GM12878 (cell line): ENCODE data around the gene ATL2. TPM values are rescaled to one million over a fixed set of nuclear protein-coding genes. Genes with fewer than 3 reads are reported as not detected.
A peak's percentile ranks its signal among the peaks of the same experiment; 100 is the strongest.

Source experiments
- ATAC-seq: fragments of 200-7000 bp; cut with Tn5 transposase; 3 replicates; pipeline ENCODE4 v1.9.1; 2020; ENCODE audit warnings: mild to moderate bottlenecking, moderate library complexity
- BruUV-seq: library from RNA; stranded (reverse); fragments of 400-500 nt; replicated peaks from 2 replicates; lab custom pipeline; 2021; lab: Mats Ljungman, UMichigan
- CTCF ChIA-PET: fragments of 300-600 bp; sonication (Branson Sonifier 250); formaldehyde crosslinking; extraction: SDS; loops from one replicate; lab custom pipeline; 2021; ENCODE audit warnings: inconsistent platforms; lab: Yijun Ruan, JAX
- POLR2A ChIA-PET: fragments of 350-600 bp; formaldehyde crosslinking; extraction: SDS; loops from one replicate; lab custom pipeline; 2021; ENCODE audit warnings: inconsistent platforms; lab: Charles Lee
- RAD21 ChIA-PET: fragments of 300-600 bp; sonication (Branson Sonifier 250); formaldehyde crosslinking; loops from one replicate; lab custom pipeline; 2023; ENCODE audit warnings: antibody characterized with exemption; ENCODE audit not compliant: unreplicated experiment; lab: Charles Lee
- SMC1A ChIA-PET: fragments of 300-600 bp; sonication (Branson Sonifier 250); formaldehyde crosslinking; loops from one replicate; lab custom pipeline; 2023; ENCODE audit not compliant: unreplicated experiment, uncharacterized antibody; lab: Charles Lee
- DNase-seq: peaks from one replicate; pipeline ENCODE4 v3.0.0-alpha.2; 2011; ENCODE audit warnings: low read depth, low spot score
- FAIRE-seq: peaks from 3 replicates; lab custom pipeline; 2011; peaks lifted over from hg19 to GRCh38; lab: Jason Lieb, UNC
- H2AFZ ChIP-seq: 2 replicates; pipeline ENCODE4 v1.6.0; 2011; ENCODE audit warnings: low read depth, low read length, control low read depth; ENCODE audit not compliant: control insufficient read depth
- H3K27ac ChIP-seq: 2 replicates; pipeline ENCODE4 v1.5.1; 2011; ENCODE audit warnings: control low read depth; ENCODE audit not compliant: control insufficient read depth, insufficient read depth
- H3K27me3 ChIP-seq, 2 experiments: replicated peaks in 1 of 2; 2 replicates each; pipeline versions ENCODE4 v1.6.0 to v1.6.1; 2011; ENCODE audit warnings: low read length in 1 of 2; ENCODE audit not compliant: control insufficient read depth in 2 of 2, insufficient read depth in 2 of 2
- H3K36me3 ChIP-seq, 2 experiments: 2 replicates each; pipeline ENCODE4 v1.5.1; 2011; ENCODE audit warnings: low read length in 1 of 2; ENCODE audit not compliant: control insufficient read depth in 2 of 2, insufficient read depth in 2 of 2
- H3K4me1 ChIP-seq: 2 replicates; pipeline ENCODE4 v1.6.1; 2011; ENCODE audit warnings: mild to moderate bottlenecking, low read length, moderate library complexity, mixed read lengths; ENCODE audit not compliant: control insufficient read depth, insufficient read depth
- H3K4me2 ChIP-seq: 2 replicates; pipeline ENCODE4 v1.6.0; 2011; ENCODE audit warnings: control low read depth; ENCODE audit not compliant: control insufficient read depth, insufficient read depth
- H3K4me3 ChIP-seq: fragments of 200-600 bp; sonication (generic); 2 replicates; pipeline ENCODE4 v1.5.1; 2016
- H3K79me2 ChIP-seq: 2 replicates; pipeline ENCODE4 v1.6.0; 2011; ENCODE audit warnings: low read length; ENCODE audit not compliant: control insufficient read depth, insufficient read depth
- H3K9ac ChIP-seq: 2 replicates; pipeline ENCODE4 v1.8.0; 2011; ENCODE audit warnings: low read length, control low read depth, mixed read lengths; ENCODE audit not compliant: control insufficient read depth, insufficient read depth
- H3K9me3 ChIP-seq: replicated peaks from 3 replicates; pipeline ENCODE4 v1.5.1; 2011; ENCODE audit warnings: mild to moderate bottlenecking, low read length; ENCODE audit not compliant: control insufficient read depth, insufficient read depth
- H4K20me1 ChIP-seq: 2 replicates; pipeline ENCODE4 v1.6.0; 2011; ENCODE audit not compliant: control insufficient read depth, insufficient read depth
- BRCA1 ChIP-seq: IDR thresholded peaks from 2 replicates; pipeline ENCODE4 v1.6.1; 2011; ENCODE audit warnings: low read depth, low read length, improper control_type of control experiment
- E2F4 ChIP-seq: IDR thresholded peaks from 2 replicates; pipeline ENCODE4 v1.6.1; 2012; ENCODE audit warnings: low read depth, low read length, improper control_type of control experiment
- MYC ChIP-seq: IDR thresholded peaks from 2 replicates; pipeline ENCODE4 v1.6.1; 2011; ENCODE audit warnings: mild to moderate bottlenecking, low read length, moderate library complexity, inconsistent platforms; ENCODE audit not compliant: insufficient read depth, insufficient replicate concordance, insufficient read length, severe bottlenecking
- NRF1 ChIP-seq: conservative IDR thresholded peaks from 2 replicates; pipeline ENCODE4 v1.6.1; 2011; ENCODE audit warnings: mild to moderate bottlenecking, low read depth, low read length, improper control_type of control experiment
- RAD21 ChIP-seq: IDR thresholded peaks from 2 replicates; pipeline ENCODE4 v1.6.1; 2011; ENCODE audit warnings: mild to moderate bottlenecking, low read depth, low read length, moderate library complexity; ENCODE audit not compliant: insufficient read depth
- RUNX3 ChIP-seq: IDR thresholded peaks from 2 replicates; pipeline ENCODE4 v1.6.1; 2012; ENCODE audit warnings: low read length, inconsistent platforms
- SIX5 ChIP-seq: IDR thresholded peaks from 2 replicates; pipeline ENCODE4 v1.6.1; 2011; ENCODE audit warnings: mild to moderate bottlenecking, low read depth, low read length, moderate library complexity; ENCODE audit not compliant: severe bottlenecking
- STAT3 ChIP-seq: IDR thresholded peaks from 2 replicates; pipeline ENCODE4 v1.6.1; 2011; ENCODE audit warnings: low read depth, low read length, improper control_type of control experiment
- TAF1 ChIP-seq: IDR thresholded peaks from 2 replicates; pipeline ENCODE4 v1.6.1; 2011; ENCODE audit warnings: mild to moderate bottlenecking, low read depth, low read length, borderline replicate concordance
- ZNF207 ChIP-seq: fragments of 450-650 bp; IDR thresholded peaks from 2 replicates; pipeline ENCODE4 v1.6.1; 2014; ENCODE audit warnings: antibody characterized with exemption, mild to moderate bottlenecking, borderline replicate concordance
- WGBS: methylation state at CpG from one replicate; pipeline ENCODE4 v1.1.6; 2016; ENCODE audit warnings: low lambda C conversion rate; ENCODE audit not compliant: insufficient replicate concordance, insufficient coverage; ENCODE audit errors: missing lambda C conversion rate; 5-methylcytosine and 5-hydroxymethylcytosine counted together
- in situ Hi-C: fragments of 300-500 bp; cut with MboI; formaldehyde crosslinking; loops from 9 replicates; pipeline ENCODE4 v1.14.3; 2018; ENCODE audit warnings: mixed read lengths
- intact Hi-C: fragments of 100-400 bp; cut with micrococcal nuclease; formaldehyde crosslinking; loops from one replicate; pipeline ENCODE4 v1.14.2; 2022; ENCODE audit not compliant: unreplicated experiment
- polyA plus RNA-seq, 11 experiments: library from polyadenylated mRNA; depleted of rRNA in 4 of 11; unstranded in 6 of 11; stranded (reverse) in 5 of 11; fragments of >200 nt; fragmentation: Nextera tagmentation in 4 of 11; fragmentation: Illumina TruSeq in 1 of 11; extraction: Ambion mirVana in 4 of 11; extraction: Trizol in 1 of 11; gene quantifications; 1 replicate in 1 of 11; 2 replicates in 10 of 11; pipeline versions ENCODE4 v1.2.1 to v1.2.3, GENCODE V29; 2011 to 2016; ENCODE audit warnings: inconsistent platforms in 2 of 11, missing spikeins in 2 of 11, low read depth in 1 of 11
- total RNA-seq, 4 experiments: library from RNA; depleted of rRNA in 3 of 4; stranded (reverse); fragments of >200 nt in 3 of 4; fragmentation: Illumina TruSeq in 1 of 4; extraction: Trizol in 1 of 4; gene quantifications; 2 replicates each; pipeline versions ENCODE4 v1.2.1 to v1.2.3, GENCODE V29; 2013 to 2021

ATL2 gene
- total and polyA plus RNA-seq, 10 of the 15 experiments (the other 5 are each of a cell fraction or from before 2014, with no cell fraction given): 8.6 to 51.5 (median 41.8) TPM

GRCh38 chr2:38380397-38381130 is 3.5 kb upstream of the ATL2 start:
- peaks cover 15% of the 10 kb centered on the region for H3K79me2 ChIP-seq
- H2AFZ ChIP-seq: peak overlapping the region; percentile 38; the same call in 1 of the 2 replicates
- ChIA-PET SMC1A (interaction anchor here (0.7 to 2.6 kb wide), 4 partner anchors 25 to 127 kb away, joined by 3 to 9 read pairs (median 4); no protein-coding TSS in a partner anchor), RAD21 (interaction anchor here (1.1 kb wide), 1 partner anchor 65 kb away, joined by 3 read pairs; no protein-coding TSS in a partner anchor), CTCF (interaction anchor here (1.0 kb wide), 1 partner anchor 128 kb away, joined by 7 read pairs; no protein-coding TSS in a partner anchor), POLR2A (interaction anchor here (0.5 to 1.0 kb wide), 2 partner anchors 33 to 184 kb away, joined by 3 to 4 read pairs; no protein-coding TSS in a partner anchor)
- H3K4me1 ChIP-seq: no peaks in the 10 kb centered on the region
- FAIRE-seq: no peak
- H3K9me3 ChIP-seq: no peaks in the 10 kb centered on the region
- H3K4me3 ChIP-seq: no peak overlapping the region
- DNase-seq: no peak
- H3K27ac ChIP-seq: no peak overlapping the region
- no peaks in the 10 kb centered on the region for H3K27me3 ChIP-seq
- in situ Hi-C loops: no loop called here
- TF ChIP-seq STAT3 (no peak), RUNX3 (0 out of 2 replicates have a peak, but pooled peaks have one; percentile 9)
- H4K20me1 ChIP-seq: no peaks in the 10 kb centered on the region; the same call in 1 of the 2 replicates
- WGBS: 6% methylated on average over 10 of the region's 10 CpGs
- H3K4me2 ChIP-seq: peak overlapping the region; percentile 12; the same call in 1 of the 2 replicates
- intact Hi-C loops: no loop called here
- H3K36me3 ChIP-seq: no peaks in the 10 kb centered on the region
- H3K9ac ChIP-seq: no peak overlapping the region
- no peak for ATAC-seq
- BruUV-seq: no TSS peak

- peak overlapping the region; percentile 88 for H3K9ac ChIP-seq
- BruUV-seq: no TSS peak
- FAIRE-seq (no peak), ATAC-seq (peak; percentile 81), DNase-seq (peak; percentile 31)
- in situ Hi-C loops: no loop called here
- under 1% methylated on average over 44 of the region's 80 CpGs for WGBS
- intact Hi-C loops: loop anchor here (1.0 to 10.0 kb wide), 6 partner anchors 59 to 368 kb away; no protein-coding TSS in a partner anchor
- peak overlapping the region; percentile 62 for H2AFZ ChIP-seq
- H3K4me2 ChIP-seq: peak overlapping the region; percentile 79
- RAD21 ChIA-PET: interaction anchor here (0.6 to 5.5 kb wide), 23 partner anchors 10 to 137 kb away, joined by 3 to 50 read pairs (median 3); no protein-coding TSS in a partner anchor
- H3K27ac ChIP-seq: peak overlapping the region; percentile 92
- H3K4me3 ChIP-seq: peak overlapping the region; percentile 90
- peaks cover 55% of the 10 kb centered on the region for H3K79me2 ChIP-seq
- no peaks in the 10 kb centered on the region for H3K9me3 ChIP-seq
- H3K4me1 ChIP-seq: no peaks in the 10 kb centered on the region
- POLR2A ChIA-PET: interaction anchor here (0.6 to 1.6 kb wide), 8 partner anchors 11 to 89 kb away, joined by 3 to 7 read pairs (median 4); no protein-coding TSS in a partner anchor
- SMC1A ChIA-PET: interaction anchor here (0.7 to 7.4 kb wide), 20 partner anchors 11 to 370 kb away, joined by 3 to 58 read pairs (median 5); no protein-coding TSS in a partner anchor
- H3K36me3 ChIP-seq: no peaks in the 10 kb centered on the region
- CTCF ChIA-PET: interaction anchor here (0.6 to 6.2 kb wide), 25 partner anchors 10 to 484 kb away, joined by 3 to 66 read pairs (median 4); no protein-coding TSS in a partner anchor
- no peaks in the 10 kb centered on the region for H3K27me3 ChIP-seq
- H4K20me1 ChIP-seq: no peaks in the 10 kb centered on the region; the same call in 1 of the 2 replicates
- TF ChIP-seq RAD21 (peak; percentile 59), ZNF207 (0 out of 2 replicates have a peak, but pooled peaks have one; percentile 65), RUNX3 (peak; percentile 50; the same call in 1 of the 2 replicates), TAF1 (peak; percentile 25; the same call in 1 of the 2 replicates), NRF1 (no peak), SIX5 (no peak), E2F4 (peak; percentile 22; the same call in 1 of the 2 replicates), BRCA1 (no peak), MYC (peak; percentile 76)
Measured at GRCh38 chr2:38376346-38377049, 575 bp downstream of the ATL2 start.
